HG03097 (cell line): ENCODE data around the gene POU2AF3.

Experiments used
- ATAC-seq: cut with Tn5 transposase; IDR thresholded peaks from one replicate; pipeline ENCODE4 v1.9.1; 2021; ENCODE audit not compliant: unreplicated experiment, low FRiP score

POU2AF3 gene

GRCh38 chr11:111349191-111349695, 50.9 kb downstream of the POU2AF3 start:
- no peak for ATAC-seq

GRCh38 chr11:111350811-111351210, 52.5 kb downstream of the POU2AF3 start:
- no peak for ATAC-seq

DNA sequence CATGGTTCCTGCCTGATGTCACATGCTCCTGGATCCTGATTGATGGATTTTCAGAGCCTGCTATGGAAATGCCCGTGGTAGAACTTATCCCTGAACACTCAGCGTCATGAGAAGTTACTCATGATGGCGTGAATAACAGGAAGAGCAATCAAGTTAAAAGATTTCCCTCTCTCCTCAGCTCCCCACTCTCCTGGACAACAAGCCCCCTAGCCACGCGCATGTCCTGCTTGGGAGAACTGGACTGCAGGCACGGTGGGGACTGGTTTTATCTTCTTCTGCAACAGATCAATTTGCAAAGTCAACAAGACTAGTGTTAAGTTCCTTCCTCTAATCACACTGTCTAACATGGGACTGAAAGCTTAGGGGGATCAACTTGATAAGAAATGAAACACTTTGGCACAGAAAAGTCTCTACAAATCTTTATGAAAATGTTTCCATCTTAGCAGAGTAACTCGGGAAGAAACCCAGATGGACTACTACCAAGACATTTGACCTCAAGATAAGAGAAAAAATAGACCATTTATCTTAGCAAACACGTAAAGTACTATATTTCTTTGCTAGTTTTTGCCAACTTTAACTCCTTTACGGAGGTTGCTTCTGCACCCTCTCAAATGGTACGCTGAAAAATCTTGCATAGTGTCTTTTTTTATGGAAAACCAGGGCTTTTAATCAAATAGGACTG, 53.2 kb downstream of the POU2AF3 start:
- no peak for ATAC-seq

DNA sequence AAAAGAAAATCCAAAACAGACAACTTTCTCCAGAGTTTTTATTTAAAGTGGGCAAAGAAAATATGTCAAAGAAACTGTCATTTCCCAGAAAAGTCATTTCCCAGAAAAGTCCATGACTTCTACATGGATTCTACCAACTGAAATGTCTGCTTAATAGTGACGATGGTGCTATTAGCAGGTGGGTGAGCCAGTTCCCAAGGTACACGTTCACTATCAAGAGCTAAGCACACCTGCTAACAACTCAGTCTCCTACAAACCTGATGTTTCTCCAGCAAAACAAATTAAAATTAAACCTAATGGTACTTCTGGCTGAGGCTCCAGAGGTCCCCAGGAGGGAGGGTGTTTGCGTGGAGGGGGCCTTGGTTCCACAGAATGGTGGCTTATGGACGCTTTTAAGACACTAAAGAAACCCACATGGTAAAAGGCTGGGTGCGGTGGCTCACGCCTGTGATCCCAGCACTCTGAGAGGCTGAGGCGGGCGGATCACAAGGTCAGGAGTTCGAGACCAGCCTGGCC, 53.9 kb downstream of the POU2AF3 start:
- ATAC-seq = no peak

DNA sequence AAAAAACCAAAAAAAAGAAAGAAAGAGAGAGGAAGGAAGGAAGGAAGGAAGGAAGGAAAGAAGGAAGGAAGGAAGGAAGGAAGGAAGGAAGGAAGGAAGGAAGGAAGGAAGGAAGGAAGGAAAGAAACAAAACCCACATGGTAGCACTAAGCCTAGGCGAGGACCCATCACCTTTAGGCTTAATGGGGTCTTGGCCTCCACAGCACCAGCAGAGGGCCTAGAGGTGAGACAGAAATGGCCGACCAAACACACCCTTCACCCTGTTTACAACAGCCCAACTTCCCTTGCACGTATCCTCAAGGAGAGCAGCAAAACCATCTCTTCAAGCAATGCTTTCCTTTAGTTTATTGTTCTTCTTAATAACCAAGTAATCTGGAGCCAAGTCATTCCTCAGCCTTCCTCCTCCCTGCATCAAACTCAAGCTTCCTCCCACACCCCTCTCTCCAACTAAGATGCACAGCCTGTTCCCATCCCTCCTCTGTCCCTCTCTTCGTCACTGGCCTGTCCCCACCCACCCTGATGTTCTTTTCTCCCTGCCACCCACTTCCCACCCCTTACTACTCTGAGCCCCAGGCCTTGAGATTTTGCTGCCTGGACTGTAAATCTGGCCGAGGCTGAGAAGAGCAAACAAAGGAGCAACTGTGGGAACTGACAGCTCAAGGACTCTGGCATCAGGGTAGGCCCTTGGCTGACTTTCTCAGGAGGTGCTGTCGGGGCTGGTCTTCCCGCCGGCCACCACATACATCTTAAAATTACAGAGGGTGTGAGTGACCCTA, 54.8 kb downstream of the POU2AF3 start:
- ATAC-seq = no peak

GRCh38 chr11:111353776-111354600, 55.6 kb downstream of the POU2AF3 start:
- ATAC-seq = no peak

DNA sequence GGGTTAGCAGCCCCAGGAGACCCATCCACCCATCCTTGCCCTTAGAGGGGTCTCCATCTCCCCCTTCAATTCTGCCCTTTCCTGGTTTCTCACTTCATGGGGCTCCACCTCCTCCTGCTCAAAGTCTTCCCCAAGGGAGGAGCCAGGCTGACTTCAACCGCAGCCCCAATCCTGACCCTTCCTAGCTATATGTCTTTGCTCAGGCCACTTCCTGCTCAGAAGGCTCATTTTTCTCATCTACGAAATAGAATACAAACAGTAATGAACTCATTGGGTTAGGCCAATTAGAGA, 56.2 kb downstream of the POU2AF3 start:
- ATAC-seq = no peak

DNA sequence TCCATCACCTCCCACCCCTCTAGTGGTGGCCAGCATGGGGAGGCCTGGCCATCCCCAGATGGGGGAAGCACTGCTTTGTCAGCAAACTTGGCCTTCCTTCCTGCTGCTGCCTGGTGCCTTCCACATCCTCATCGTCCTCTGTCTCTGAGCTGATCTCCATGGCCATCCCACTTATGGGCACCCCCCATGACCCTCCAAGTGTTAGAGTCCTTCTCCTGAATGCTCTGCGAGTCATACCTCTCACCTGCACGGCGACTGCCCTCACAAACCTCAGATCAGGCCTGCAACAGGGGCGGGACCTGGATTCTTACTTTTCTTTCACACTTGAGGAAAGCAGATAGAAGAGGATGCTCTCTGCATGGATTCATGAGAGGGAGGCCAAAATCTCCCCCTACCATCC, 56.8 kb downstream of the POU2AF3 start:
- no peak for ATAC-seq

DNA sequence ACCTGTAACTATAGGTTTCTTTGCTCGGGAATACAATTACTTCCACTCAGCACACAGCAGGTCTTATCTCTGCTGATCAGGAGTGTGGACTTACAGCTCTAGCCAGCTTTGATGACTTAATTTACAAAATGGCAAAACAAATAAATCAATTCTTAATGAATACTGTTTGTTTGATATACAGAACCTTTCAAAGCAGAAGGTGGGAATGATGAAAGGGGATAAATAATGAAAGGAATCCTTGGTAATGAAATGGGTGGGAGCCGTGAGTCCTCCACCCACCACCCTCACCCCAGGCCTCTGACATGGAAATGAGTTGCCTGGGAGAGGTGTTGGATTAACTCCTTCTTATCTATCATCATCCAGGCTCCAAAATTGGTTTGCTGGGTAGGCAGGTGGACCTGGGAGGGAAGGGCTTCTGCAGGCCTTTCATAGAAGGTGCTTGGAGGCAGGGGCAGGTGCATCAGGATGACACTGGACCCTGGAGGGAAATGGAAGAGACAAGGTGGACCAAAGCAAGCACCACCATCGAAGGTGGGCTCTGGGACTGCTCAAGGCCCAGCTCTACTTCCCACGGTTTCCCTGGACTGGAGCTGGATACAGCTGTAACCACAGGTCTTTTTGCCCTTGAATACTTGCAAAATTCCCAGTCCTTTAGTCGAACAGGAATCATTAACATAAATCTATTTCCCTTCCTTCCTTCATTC, 57.8 kb downstream of the POU2AF3 start:
- no peak for ATAC-seq

- no peak for ATAC-seq
These were observed 58.3 kb downstream of the POU2AF3 start for GRCh38 chr11:111356660-111357048.

GRCh38 chr11:111357150-111358037, 59.0 kb downstream of the POU2AF3 start:
- ATAC-seq = no peak
